Mesodermal cell (in vitro differentiated cells): ENCODE data around the gene DLGAP1.
"Not testable (repeated sequence)": the region's sequence is repeated elsewhere in the genome, so short reads cannot be mapped to it uniquely, and the experiment has no call there.

ENCODE experiments used
- H3K27ac ChIP-seq: 2 replicates; pipeline ENCODE4 v1.7.0; 2013; ENCODE audit warnings: mild to moderate bottlenecking, low read depth, low read length, moderate library complexity; ENCODE audit not compliant: severe bottlenecking
- H3K36me3 ChIP-seq: 2 replicates; pipeline ENCODE4 v1.7.1; 2013; ENCODE audit warnings: mild to moderate bottlenecking, low read length, moderate library complexity; ENCODE audit not compliant: control insufficient read depth, insufficient read depth
- H3K4me1 ChIP-seq: one replicate; pipeline ENCODE4 v1.7.1; 2013; ENCODE audit warnings: mild to moderate bottlenecking, low read length; ENCODE audit not compliant: insufficient read depth, control insufficient read depth, poor library complexity, severe bottlenecking
- H3K4me3 ChIP-seq: 2 replicates; pipeline ENCODE4 v1.7.0; 2013; ENCODE audit warnings: low read length, control low read depth, mild to moderate bottlenecking; ENCODE audit not compliant: insufficient read depth, poor library complexity, severe bottlenecking; ENCODE audit errors: extremely low read depth
- H3K9me3 ChIP-seq: 2 replicates; pipeline ENCODE4 v1.7.1; 2013; ENCODE audit warnings: mild to moderate bottlenecking, low read length, moderate library complexity; ENCODE audit not compliant: control insufficient read depth
- WGBS, 2 experiments: methylation state at CpG; one replicate each; pipeline ENCODE4 v1.1.5; 2013; ENCODE audit warnings: missing lambda C conversion rate in 2 of 2; ENCODE audit not compliant: insufficient coverage in 2 of 2; 5-methylcytosine and 5-hydroxymethylcytosine counted together

DLGAP1 gene

GRCh38 chr18:3713708-3714107, 741.4 kb downstream of the DLGAP1 start:
- no peak overlapping the region for H3K27ac ChIP-seq
- WGBS, 2 experiments = 93 to 99% methylated on average over 8 of the region's 8 CpGs
- no peak overlapping the region for H3K4me3 ChIP-seq
- no peaks in the 10 kb centered on the region for H3K4me1 ChIP-seq
- H3K9me3 ChIP-seq = no peaks in the 10 kb centered on the region
- no peaks in the 10 kb centered on the region for H3K36me3 ChIP-seq

DNA sequence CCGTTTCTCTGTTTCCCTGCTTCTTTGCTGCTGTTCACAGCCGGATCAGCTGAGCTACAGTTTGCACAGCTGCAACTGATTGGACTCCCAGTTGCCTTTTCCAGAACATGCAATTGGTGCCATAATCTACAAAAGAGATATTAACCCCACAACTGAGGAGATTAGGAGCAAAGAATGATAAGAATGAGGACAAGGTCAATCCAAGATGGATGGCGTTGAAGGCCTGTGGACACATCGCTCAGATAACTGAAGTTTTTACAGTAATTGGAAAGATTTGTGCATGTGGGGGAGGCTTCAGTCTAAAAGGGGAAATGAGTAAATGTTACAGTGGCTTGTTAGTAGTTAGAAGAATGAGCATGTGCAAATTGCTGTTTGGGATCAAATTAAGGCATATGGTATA, 741.9 kb downstream of the DLGAP1 start:
- WGBS, 2 experiments = 93 to 94% methylated on average over 4 of the region's 4 CpGs

DNA sequence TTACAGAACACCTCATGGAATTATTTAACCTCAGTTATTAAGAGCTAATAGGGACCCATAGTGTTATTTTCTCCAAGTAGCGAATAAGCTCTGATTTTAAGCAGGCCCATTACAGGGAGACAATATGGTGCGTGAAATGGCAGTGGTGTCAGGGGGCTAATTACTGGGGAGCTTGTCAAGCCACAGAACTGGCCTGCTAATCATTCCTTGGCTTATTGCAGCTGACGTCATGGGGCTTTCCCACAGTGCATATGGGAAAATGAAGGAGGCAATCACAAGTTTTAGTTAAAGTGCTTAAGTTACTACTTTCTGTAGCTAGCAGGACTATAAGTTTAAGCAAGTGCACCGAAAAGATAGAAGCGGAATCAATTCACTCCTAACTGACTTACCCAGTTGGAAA, 742.6 kb downstream of the DLGAP1 start:
- H3K36me3 ChIP-seq = no peaks in the 10 kb centered on the region
- WGBS, 2 experiments = 87 to 93% methylated on average over 3 of the region's 5 CpGs
- no peaks in the 10 kb centered on the region for H3K9me3 ChIP-seq
- H3K4me1 ChIP-seq = no peaks in the 10 kb centered on the region
- H3K4me3 ChIP-seq = no peak overlapping the region
- no peak overlapping the region for H3K27ac ChIP-seq

More for the DNA sequence above, 741.9 kb downstream of the DLGAP1 start:
- no peak overlapping the region for H3K27ac ChIP-seq
- no peaks in the 10 kb centered on the region for H3K36me3 ChIP-seq
- H3K4me1 ChIP-seq = no peaks in the 10 kb centered on the region
- no peak overlapping the region for H3K4me3 ChIP-seq
- H3K9me3 ChIP-seq = no peaks in the 10 kb centered on the region

- WGBS, 2 experiments = 81 to 88% methylated on average over 7 to 8 of the region's 8 CpGs
- Histone ChIP-seq H3K4me3 (no peak overlapping the region), H3K4me1 (no peaks in the 10 kb centered on the region), H3K9me3 (no peaks in the 10 kb centered on the region), H3K36me3 (no peaks in the 10 kb centered on the region), H3K27ac (no peak overlapping the region)
These were observed 744.3 kb downstream of the DLGAP1 start for GRCh38 chr18:3710712-3711301.

DNA sequence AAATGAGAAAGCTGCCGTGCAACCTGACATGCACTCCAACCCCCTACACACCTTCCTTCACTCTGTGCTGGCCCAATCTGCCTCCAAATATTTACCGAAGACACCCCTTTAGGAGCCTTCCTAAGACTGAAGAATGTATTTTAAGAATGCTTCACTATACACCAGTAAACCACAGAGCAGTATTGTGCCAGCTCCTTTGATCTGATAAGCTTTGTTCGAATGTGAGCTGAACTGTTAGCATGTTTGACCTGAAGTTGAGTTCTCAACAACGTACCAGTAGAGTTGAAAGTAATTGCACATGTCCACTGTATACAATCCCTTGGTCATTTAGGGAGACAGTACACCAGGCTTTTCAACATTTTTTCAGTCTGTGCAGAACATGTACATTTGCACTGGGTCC, 745.9 kb downstream of the DLGAP1 start:
- Histone ChIP-seq H3K9me3 (no peaks in the 10 kb centered on the region), H3K36me3 (no peaks in the 10 kb centered on the region), H3K4me3 (no peak overlapping the region), H3K27ac (no peak overlapping the region), H3K4me1 (peaks cover 2% of the 10 kb centered on the region)
- 72 to 90% methylated on average over 2 to 3 of the region's 4 CpGs for WGBS, 2 experiments

GRCh38 chr18:3706279-3707097, 748.6 kb downstream of the DLGAP1 start:
- H3K4me3 ChIP-seq = no peak overlapping the region
- H3K9me3 ChIP-seq = no peaks in the 10 kb centered on the region
- no peak overlapping the region for H3K27ac ChIP-seq
- H3K36me3 ChIP-seq = no peaks in the 10 kb centered on the region
- WGBS, 2 experiments = 93 to 95% methylated on average over 6 to 8 of the region's 9 CpGs
- peaks cover 2% of the 10 kb centered on the region for H3K4me1 ChIP-seq

DNA sequence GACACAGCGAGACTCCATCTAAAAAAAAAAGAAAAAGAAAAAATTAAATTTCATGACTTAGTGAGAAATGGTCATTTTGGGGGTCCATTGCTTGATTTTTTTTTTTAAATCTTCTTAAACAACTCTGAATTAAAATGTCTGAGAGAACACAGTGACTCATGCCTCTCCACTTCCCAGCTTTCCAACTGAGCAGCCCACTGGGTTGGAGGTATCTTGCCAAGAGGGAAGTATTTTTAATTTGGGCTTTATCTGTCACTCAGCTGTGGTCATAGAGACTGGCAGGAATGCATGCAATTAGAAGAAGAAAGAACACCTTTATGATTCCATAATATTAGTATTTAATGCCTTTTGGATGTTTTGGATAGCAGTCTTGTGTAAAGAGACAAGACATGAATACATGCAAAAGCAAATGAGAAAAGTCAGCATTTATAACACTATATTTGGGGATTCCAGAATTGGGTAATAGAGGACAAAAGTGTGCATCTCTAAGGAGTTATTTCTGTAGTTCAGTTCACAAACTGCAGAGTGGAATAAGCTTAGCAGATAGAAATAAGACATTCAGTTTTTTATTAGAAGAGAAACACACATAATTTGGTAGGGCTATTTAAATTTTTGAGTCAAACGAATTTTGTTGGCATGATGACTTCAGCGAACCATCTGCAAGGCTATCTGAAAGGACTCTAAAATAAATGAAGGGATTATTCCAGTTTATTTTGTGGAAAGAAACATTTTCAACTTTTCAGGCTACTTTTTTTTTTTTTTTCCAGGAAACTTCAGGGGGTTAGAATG, 750.4 kb downstream of the DLGAP1 start:
- Histone ChIP-seq H3K27ac (no peak overlapping the region), H3K9me3 (no peaks in the 10 kb centered on the region), H3K4me1 (peaks cover 2% of the 10 kb centered on the region), H3K4me3 (no peak overlapping the region), H3K36me3 (no peaks in the 10 kb centered on the region)
- WGBS, 2 experiments = 80 to 96% methylated on average over 2 of the region's 3 CpGs

DNA sequence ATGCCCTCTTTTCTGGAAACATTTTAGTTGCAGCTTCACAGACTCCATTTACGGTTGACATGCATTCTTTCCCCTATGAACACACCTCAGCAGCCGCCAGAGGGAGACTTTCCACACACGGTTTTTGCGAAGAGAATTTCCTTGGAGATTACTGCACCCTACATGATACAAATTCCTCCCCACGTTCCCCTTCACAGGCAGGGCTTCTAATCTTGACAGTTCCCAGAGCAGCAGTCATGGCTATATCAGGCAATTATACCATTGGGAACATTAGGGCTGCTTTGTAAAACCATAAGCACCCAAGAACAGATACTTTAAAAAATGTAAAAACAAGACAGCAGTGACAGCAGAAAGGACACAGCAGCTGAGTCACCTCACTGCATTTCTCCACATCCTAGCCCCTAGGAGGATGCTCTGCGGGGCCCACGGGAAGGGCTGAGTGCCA, 751.4 kb downstream of the DLGAP1 start:
- 13 to 19% methylated on average over 5 to 7 of the region's 7 CpGs for WGBS, 2 experiments
- Histone ChIP-seq H3K36me3 (no peaks in the 10 kb centered on the region), H3K27ac (peak overlapping the region; percentile 72), H3K4me1 (peaks cover 2% of the 10 kb centered on the region), H3K4me3 (no peak overlapping the region), H3K9me3 (no peaks in the 10 kb centered on the region)

- not testable (repeated sequence) for H3K4me1 ChIP-seq, H3K36me3 ChIP-seq, H3K4me3 ChIP-seq, H3K9me3 ChIP-seq, H3K27ac ChIP-seq
- 89 to 92% methylated on average over 11 to 16 of the region's 16 CpGs for WGBS, 2 experiments
These were observed 755.2 kb downstream of the DLGAP1 start for GRCh38 chr18:3699707-3700567.
